Activated gamma-delta T cell treated with Interleukin-2 at 50 U/mL for 16 hours (primary cell): Measurements from ENCODE around the gene SOX13.

Experiments used
- DNase-seq: peaks from one replicate; pipeline ENCODE4 v3.0.0-alpha.2; 2020

Gene SOX13

DNA sequence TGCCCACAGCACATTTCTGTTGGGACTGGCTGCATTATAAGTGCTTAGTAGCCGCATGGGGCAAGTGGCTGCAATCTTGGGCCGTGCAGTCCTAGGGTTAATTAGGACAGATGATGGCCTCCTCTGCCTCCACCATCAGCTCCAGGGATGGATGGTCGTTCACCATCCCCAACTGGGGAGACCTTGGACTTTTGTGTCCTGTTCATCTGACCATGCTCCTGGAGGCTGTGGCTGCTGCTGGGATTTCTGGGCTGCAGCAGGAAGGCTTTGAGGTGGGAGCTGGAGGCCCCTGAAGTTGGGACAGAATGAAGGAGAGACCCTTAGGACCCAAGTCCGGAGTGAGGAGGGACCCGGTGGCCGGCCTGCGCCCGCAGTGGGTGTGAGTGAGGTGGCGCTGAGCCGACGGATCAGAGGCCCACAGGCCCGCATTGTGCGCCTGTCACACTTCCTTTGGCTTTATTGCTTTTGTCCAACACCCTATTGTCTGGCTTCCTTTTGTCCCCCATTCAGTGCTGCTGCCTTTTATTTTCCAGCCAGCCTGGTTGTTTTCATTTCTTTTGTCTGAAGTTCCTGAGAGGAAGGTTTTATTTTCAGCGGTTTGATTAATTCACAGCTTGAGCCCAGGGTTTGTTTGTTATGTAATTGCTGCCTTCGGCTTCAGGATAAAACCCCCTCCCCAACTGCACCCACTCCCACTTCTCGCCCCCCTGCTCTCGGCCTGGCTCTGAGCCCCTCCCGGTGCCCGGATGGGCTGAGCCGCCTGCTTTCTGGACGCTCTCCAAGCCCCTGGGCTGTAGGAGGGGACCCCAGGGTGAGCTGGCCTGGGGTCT, 35.6 kb downstream of the SOX13 start:
- no peak for DNase-seq

DNA sequence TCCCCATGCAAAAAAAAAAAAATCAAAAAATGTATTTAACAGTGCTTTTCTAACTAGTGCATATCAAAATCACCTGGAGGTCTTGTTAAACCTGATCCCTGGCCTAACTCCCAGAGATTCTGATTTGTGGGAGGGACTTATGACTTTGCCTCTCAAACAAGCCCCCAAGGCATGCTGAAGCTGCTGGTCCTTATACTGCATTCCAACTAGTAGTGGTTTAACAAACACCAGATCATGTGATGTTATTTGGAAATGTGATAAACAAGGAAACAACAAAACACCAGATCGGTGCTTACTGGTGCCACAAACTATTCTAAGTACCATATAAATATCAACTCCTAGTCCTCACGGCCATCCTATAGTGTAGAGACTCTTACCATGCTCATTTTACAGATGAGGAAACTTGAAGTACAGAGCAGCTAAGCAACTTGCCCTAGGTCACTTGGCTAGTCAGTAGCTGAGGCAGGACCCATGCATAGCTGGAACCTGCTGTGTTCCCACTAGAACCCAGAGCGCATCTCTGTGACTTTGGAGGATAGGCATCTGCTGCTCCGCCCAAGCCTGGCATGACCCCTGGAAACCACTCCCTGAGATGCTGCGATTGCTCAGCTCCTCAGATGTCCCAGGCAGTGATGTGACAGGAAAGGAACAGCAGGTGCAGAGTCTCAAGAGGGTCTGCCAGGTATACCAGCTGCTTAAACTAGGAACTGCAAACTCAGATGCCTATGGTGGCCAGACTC, 38.1 kb downstream of the SOX13 start:
- DNase-seq = no peak

DNA sequence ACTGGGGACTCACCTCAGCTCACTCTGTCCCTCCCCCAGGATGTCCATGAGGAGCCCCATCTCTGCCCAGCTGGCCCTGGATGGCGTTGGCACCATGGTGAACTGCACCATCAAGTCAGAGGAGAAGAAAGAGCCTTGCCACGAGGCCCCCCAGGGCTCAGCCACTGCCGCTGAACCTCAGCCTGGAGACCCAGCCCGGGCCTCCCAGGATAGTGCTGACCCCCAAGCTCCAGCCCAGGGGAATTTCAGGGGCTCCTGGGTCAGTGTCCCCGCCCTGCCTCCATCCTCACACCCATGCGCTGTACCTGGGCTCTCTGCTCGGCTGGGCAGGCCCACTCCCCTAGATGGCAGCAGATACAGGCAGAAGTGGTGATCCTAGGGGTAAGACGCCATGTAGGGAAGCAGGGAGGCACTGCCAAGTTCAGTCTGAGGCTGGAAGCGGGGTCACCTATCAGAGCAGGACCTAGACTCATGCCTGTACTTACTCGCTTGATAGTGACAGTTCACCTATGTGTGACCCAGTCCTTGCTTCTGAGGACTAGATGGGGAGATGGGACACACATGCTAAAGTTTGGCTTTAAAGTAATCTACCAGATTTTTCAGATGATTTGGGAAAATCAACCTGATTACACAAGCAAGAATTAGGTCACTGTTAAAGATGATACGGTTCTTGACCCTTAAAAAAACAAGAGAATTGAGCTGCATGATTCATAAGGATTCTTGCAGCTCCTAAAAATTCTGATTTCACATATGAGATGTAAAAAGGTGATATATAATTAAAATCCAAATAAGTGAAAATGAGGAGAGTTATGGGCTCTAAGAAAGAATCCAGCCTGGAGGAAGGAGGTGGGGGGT, 40.2 kb downstream of the SOX13 start:
- DNase-seq = no peak

DNA sequence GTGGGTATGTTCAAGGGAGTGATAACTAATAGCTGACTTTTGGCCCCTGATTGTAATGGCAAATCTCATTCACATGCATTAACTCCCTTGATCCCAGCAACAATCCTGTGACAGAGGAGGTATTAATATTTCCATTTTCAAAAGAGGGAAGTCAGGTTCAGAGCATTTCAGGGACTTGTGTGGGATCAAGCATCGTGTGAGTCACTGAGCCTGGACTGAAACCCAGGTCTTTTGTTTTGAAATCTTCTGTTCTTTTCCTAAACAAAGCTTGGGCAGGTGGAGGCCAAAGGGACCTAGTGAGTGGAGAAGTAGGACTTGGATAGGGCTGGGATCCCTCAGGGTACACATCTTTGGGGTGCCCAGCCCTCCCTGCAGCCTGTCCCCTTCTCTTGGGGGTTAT, 41.0 kb downstream of the SOX13 start:
- DNase-seq = no peak

DNA sequence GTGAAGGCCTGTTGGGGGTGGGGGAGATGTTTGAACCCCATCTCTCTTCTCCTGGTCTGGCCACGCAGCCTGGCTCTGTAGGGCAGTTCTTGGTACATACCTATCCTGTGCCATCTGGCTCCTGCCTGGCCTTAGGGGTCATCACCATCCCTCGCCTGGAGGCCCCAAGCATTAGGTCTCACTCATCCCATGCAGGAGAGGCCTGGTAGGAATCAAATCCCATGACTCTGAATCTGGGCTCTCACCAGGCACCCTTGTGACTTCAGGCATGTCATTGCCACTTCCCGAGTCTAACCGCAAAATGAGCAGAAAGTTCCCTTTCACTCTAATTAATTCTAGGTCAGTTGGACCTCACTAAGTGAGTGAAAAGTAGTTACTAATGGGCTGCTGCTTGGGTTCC, 41.7 kb downstream of the SOX13 start:
- no peak for DNase-seq

DNA sequence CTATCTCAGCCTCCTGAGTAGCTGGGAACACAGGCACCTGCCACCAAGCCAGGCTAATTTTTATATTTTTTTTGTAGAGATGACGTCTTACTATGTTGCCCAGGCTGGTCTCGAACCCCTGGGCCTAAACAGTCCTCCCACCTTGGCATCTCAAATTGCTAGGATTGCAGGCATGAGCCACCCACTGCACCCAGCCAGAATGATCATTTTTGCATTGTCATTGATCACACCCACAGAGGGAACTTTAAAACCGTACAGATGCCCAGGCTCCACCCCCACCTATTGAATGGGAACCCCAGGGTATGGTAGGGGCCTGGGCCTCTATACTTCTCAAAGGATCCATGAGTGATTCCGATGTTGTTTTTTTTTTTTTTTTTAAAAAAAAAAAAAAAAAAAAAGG, 42.2 kb downstream of the SOX13 start:
- no peak for DNase-seq

DNA sequence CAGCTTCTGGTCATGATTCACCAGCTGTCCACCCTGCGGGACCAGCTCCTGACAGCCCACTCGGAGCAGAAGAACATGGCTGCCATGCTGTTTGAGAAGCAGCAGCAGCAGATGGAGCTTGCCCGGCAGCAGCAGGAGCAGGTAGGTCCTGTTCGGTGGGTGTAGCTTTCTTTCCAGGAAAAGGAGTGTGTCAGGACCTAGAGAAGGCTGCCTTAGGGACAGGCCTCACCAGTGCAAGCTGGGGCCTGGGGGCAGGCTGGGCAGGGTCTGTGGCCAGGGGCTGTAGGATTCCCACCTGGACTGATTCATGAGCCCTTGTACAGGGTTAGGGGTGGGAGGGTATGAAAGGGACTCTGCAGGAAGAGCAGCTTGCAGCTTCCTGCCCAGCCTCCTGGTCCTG, 43.6 kb downstream of the SOX13 start:
- DNase-seq = no peak

DNA sequence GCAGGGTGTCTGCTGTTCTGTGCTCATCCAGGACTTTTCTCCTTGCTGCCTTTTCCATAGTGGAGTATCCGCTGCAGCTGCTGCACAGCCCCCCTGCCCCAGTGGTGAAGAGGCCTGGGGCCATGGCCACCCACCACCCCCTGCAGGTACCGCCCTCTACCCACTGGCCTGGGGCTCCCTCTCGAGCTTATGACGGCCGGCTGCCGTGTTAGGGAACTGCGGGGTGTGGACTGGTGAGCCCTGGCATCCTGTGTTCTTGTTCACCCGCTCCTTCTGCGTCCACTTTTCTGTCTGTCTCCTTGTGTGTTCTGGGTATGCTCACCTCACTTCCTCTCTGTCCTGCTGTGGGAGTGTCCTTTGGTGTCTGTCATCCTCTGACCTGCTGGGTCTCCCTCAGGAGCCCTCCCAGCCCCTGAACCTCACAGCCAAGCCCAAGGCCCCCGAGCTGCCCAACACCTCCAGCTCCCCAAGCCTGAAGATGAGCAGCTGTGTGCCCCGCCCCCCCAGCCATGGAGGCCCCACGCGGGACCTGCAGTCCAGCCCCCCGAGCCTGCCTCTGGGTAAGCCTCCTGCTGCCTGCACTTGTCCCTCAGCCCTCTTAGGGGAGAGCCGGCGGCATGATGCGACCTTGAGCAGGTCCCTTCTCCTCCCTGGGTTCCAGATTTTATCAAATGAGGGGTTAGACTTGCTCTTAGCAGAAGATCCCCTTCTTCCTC, 49.1 kb downstream of the SOX13 start:
- no peak for DNase-seq

DNA sequence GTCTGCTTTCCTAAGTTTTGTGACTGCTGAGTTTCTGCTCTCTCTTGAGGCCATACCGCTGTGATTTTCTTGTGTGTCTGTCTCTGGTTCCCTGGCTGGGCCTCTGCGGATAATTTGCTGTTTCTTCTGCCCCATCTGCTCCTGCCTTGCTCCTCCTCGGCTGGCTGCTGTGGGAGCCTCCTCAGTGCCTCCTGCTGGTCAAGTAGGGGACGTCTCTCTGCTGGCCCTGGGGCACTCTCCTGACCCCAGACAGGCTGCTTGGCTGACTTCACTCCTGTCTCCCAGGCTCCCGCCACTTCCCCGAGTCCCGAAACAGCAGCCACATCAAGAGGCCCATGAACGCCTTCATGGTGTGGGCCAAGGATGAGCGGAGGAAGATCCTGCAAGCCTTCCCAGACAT, 50.5 kb downstream of the SOX13 start:
- no peak for DNase-seq

DNA sequence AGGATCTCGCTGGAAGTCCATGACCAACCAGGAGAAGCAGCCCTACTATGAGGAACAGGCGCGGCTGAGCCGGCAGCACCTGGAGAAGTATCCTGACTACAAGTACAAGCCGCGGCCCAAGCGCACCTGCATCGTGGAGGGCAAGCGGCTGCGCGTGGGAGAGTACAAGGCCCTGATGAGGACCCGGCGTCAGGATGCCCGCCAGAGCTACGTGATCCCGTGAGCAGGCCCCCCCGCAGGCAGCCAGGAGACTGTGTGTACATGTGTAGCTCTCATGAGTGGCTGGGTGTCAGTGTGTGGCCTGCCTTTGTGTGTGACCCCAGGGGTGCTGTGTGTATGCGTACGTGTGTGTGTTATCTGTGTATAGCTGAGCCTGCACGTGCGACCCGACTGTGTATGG, 51.7 kb downstream of the SOX13 start:
- DNase-seq = no peak

DNA sequence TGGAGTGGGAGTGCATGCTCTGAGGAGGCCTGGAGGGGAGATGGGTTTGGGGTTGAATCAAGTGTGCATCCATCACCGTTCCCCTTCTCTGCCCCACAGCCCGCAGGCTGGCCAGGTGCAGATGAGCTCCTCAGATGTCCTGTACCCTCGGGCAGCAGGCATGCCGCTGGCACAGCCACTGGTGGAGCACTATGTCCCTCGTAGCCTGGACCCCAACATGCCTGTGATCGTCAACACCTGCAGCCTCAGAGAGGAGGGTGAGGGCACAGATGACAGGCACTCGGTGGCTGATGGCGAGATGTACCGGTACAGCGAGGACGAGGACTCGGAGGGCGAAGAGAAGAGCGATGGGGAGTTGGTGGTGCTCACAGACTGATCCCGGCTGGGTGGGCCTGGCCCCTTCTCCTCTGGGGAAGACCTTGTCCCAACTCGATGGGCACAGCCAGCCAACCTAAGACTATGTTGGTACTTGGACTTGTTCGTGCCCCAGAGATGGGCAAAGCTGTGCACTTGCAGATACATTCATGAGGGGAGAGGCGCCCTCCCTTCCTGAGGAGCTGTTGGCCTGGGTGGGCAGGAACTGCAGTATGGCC, 52.9 kb downstream of the SOX13 start:
- DNase-seq = no peak

DNA sequence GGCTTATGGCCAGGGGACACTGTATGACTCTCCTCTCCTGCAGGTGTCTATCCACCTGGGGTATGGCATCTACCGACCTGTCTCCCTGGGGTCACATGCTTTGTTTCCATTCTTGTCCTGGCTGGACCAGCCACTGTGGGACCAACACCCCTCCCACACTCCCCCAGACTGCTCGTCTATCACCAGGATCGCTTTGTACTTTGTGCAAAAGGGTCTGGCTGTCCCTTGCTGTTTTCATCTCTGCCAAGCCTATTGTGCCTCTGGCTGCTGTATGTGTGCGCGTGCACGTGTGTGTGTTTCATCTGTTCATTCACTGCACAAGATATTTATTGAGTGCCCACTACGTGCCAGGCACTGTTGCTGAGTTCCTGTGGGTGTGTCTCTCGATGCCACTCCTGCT, 53.5 kb downstream of the SOX13 start:
- no peak for DNase-seq

DNA sequence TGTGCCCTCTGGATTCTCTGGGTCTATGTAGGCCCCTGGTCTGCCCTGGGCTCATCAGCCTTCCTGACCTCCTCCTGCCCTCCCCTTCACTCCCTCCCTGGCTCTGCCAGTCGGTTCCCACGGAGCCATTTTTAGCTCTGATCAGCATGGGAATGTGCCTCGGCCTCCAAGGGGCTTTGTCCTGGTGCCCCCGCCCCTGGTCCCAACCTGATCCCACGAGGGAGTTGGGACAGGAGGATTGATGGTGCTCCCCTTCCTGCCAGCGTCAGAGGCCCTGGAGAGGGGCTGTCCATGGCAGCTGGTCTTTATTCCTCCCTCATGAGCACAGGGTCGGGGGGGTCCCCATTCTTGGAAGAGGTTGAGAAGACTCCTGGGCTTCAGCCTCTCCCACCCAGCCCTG, 54.0 kb downstream of the SOX13 start:
- DNase-seq = no peak

DNA sequence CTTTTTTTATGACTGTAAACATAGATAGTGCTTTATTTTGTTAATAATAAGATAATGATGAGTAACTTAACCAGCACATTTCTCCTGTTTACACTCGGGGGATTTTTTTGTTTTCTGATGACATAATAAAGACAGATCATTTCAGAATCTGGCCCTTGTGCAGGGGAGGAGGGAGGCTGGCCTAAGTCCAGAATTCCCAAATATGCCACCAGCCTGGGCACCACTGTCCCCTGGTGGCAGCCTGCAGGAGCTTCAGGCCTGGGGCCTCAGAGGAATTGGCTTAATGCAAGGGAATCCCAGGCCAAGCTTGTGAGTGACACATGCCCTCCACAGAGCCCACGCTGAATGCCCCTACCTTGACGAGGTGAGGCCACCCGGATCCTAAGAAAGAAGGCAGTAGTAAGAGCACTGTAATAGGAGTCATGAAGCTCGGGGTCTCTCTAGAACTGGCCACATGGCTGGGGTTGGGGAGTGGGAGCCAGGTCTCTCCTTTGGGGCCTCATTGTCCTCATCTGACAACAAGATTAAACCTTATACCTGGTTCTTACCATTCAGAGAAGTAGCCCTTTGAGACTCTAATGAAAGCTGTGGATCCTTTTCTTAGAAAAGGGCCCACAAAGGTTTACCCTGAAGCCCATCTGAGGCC, 54.8 kb downstream of the SOX13 start:
- DNase-seq = no peak

DNA sequence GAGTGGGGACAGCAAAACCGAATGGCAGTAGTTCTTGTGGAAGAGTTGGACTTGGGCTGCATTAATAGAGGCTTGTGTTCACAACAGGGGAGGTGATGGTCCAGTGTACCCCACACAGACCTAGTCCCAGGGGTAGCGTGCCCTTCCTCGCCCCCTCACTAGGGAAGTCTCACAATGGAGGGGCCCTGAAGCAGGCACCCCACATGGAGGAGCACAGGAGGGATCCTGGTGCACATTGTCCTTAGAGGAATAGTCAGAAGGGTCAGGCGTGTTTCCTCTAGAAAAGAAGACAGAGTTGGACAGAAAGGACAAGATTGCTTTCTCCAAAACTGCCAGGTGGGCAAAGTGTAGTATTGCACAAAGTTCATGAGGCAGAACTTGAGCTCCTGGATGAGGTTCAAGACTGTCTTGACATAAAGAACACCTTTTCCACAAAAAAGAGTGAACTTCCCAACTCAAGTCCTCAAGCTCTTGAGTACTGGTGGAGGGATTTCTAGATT, 55.6 kb downstream of the SOX13 start:
- DNase-seq = no peak

DNA sequence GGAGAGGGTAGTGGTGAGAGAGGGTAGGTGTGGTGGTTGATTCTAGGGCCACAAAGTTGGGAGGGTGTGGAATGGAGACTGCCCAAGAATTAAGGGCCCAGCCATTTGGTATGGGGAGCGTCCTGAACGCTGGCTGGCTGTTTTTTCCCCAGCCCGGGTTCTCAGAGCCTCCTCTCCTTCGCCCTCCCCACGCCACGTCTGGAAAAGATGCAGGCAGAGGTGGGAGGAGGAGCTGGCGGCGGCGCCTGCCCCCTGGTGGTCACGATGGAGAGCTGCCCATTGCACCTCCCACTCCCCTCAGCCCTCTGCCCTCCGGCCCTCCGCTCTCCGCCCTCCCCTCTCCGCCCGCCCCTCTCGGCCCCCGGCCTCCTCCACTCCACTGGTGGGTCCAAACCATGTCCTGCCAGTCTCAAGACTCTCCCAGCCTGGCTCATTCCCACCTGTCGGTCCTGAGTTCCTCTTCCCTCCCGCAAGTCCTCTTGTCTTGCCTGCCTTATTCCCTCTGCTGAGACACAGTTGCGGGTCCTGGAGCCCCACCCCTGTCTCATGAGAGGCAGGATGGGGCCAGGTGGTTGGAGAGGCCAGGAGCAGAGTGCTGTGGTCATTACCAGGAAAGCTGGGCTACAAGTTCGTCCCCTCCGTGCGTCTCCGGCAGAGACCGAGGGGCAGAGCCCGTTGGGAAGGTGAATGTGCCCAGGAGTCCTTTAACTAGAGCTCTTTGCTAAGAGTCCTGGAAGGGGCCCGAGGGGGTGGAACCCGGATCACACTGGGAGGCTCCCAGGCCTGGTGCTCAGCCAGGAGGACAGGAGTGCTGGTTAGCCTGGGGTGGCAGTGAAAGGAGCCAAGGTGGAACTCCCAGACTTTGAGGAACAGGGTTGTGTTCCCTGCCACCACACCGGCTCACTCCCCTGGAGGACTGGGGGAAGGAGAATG, 56.3 kb downstream of the SOX13 start:
- DNase-seq = peak; percentile 55

DNA sequence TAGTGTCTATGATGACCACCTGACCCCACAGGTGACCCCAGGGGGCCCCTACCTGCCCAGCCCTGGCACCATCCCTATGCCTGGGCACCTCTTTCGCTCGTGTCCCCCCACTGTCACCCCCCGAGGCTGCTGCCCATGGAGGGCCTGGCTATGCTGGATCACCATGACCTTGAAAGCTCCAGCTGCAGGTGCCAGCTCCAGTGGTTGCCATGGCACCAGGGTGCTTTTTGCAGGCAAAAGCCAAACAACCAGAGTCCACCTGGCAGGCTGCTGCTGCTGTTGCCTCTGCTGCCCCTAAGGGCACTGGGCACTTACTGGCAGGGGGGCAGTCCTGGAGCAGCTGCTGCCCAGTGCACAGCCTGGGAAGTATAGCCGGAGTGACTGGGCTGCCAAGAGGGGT, 57.3 kb downstream of the SOX13 start:
- no peak for DNase-seq

DNA sequence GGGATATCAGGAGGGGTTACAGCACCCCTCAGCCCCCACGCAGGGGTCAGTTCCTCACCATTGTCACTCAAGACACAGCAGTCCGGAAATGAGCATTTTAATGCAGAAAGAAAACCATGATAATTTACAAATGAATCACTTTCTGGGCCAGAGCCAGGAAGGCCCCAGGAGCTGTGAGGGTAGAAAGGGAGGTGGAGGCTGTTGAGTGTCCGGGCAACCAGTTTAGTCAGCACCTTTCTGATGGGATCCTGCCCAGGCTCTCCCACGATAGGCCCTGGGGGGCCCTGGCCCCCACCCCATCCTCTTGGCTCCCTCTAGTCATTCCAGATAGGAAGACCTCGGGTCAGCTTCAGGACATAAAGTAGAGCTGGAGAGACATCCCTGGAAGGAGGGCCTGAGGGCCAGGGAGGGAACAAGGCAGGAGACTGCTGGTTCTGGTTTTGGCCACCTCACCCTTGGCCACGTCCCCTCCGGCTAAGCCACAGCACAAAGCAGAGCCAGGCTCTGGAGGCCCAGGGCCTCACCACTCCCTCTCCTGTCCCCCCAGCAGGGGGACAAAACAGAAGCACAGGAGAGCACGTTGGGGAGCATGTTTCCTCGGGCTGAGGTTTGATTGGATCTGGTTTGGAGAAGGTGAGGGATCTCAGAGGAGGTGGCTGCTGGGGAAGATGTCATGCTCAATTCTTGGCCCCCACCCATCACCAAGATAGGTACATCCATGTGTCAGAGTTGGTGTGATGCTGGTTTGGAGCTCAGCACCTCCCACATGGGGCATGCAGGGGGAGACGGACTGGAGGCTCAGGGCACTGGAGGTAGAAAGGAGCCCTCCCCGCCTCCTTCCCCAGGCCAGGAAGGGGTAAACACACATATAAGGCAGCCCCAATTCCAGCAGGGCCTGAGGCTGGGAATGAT, 58.3 kb downstream of the SOX13 start:
- DNase-seq = no peak

DNA sequence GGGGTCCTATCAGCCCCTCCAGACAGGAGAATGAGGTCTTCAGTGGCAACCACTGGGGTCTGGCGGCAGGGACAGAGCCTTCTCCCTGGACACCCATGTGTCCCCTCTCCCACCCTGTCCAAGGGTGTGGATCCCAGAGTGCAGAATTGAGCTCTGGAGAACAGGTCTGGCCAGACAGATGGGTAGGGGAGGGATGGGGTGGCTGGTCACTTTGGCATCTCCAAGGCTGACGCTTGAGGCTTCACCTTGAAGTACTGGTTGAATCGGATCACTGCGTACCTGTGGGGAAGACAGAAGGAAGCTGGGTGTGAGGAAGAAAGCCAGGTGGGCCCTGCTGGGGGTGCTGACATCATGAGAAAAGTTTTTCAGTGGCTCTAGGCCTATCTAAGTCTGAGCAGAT, 59.1 kb downstream of the SOX13 start:
- DNase-seq = no peak

DNA sequence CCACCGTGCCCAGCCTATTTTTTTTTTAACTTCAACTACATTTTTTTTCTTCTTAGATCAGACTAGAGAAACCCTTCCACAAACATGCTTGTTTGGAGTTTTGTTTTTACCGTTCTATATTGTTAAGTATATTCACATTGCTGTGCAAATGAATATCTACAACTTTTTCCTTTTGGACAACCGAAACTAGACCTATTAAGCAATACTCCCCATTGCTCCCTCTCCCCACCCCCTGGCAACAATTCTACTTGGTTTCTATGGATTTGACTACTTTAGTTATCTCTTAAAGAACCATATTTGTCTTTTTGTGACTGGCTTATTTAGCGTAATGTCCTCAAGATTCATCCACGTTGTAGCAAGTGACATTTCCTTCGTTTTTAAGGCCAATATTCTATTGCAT, 59.8 kb downstream of the SOX13 start:
- no peak for DNase-seq
